ENCODE measurements around the gene ENTPD3.
"Not testable (repeated sequence)": the region's sequence is repeated elsewhere in the genome, so short reads cannot be mapped to it uniquely, and the experiment has no call there.

ENTPD3 gene

GRCh38 chr3:40458473-40458872, 71.5 kb downstream of the ENTPD3 start:
- Histone ChIP-seq H3K4ac (ENCODE audit: low read depth, low read length) (no peak overlapping the region), H3K4me3 (ENCODE audit: low read depth, low read length) (no peak overlapping the region), H2AFZ (ENCODE audit: insufficient read depth, low read length, poor library complexity) (no peak overlapping the region), H3K9me3 (ENCODE audit: insufficient read depth, low read depth, low read length) (no peaks in the 10 kb centered on the region), H3K79me2 (ENCODE audit: control insufficient read depth, insufficient read depth, low read length, poor library complexity) (peaks cover 7% of the 10 kb centered on the region), H4K8ac (ENCODE audit: low read depth, low read length) (no peak overlapping the region), H2BK5ac (ENCODE audit: low read depth, low read length, poor library complexity) (no peak overlapping the region), H3K36me3 (ENCODE audit: control insufficient read depth in 1 of 2, insufficient read depth in 2 of 2, low read length in 2 of 2) (peaks cover 29 to 32% of the 10 kb centered on the region in 2 experiments), H3K18ac (ENCODE audit: low read length) (no peak overlapping the region), H3K23ac (ENCODE audit: low read length) (no peak overlapping the region), H3K4me2 (ENCODE audit: low read length) (no peak overlapping the region), H4K12ac (ENCODE audit: low read depth, low read length) (no peak overlapping the region), H3K79me1 (ENCODE audit: low read length) (peaks cover 4% of the 10 kb centered on the region), H4K91ac (ENCODE audit: low read depth, low read length) (no peak overlapping the region), H3K4me1 (ENCODE audit: control insufficient read depth in 1 of 2, insufficient read depth in 2 of 2, low read length in 2 of 2) (peaks cover 0 to 2% of the 10 kb centered on the region in 2 experiments), H2AK5ac (ENCODE audit: low read length) (no peak overlapping the region), H3K27me3 (ENCODE audit: insufficient read depth, low read length) (no peaks in the 10 kb centered on the region), H2BK120ac (ENCODE audit: insufficient read depth, low read length, poor library complexity) (no peak overlapping the region), H3K14ac (ENCODE audit: low read length) (no peak overlapping the region), H2BK12ac (ENCODE audit: low read length) (no peak overlapping the region), H3K9ac (ENCODE audit: low read length) (no peak overlapping the region), H3K27ac (ENCODE audit: low read depth, low read length) (no peak overlapping the region)
- no CpG with 5 or more reads among the region's 4 CpGs for WGBS (ENCODE audit: extremely low coverage, insufficient coverage, insufficient read length)
- no peak for DNase-seq

DNA sequence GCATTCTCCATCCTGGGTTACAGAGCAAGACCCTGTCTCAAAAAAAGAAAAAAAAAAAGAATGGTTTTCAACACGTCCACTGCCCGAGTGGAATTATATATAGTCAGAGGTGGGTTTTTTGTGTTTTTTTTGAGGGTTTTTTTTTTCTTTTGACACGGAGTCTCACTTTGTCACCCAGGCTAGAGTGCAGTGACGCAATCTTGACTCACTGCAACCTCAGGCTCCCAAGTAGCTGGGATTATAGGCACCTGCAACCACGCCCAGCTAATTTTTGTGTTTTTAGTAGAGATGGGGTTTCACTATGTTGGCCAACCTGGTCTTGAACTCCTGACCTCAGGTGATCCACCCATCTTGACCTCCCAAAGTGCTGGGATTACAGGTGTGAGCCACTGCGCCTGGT, 73.5 kb downstream of the ENTPD3 start:
- WGBS (ENCODE audit: extremely low coverage, insufficient coverage, insufficient read length), result no CpG with 5 or more reads among the region's 6 CpGs
- H3K9ac ChIP-seq (ENCODE audit: low read length); H3K14ac ChIP-seq (ENCODE audit: low read length); H2BK12ac ChIP-seq (ENCODE audit: low read length); H3K27ac ChIP-seq (ENCODE audit: low read depth, low read length); H4K12ac ChIP-seq (ENCODE audit: low read depth, low read length); H2AK5ac ChIP-seq (ENCODE audit: low read length); H3K27me3 ChIP-seq (ENCODE audit: insufficient read depth, low read length); H3K9me3 ChIP-seq (ENCODE audit: insufficient read depth, low read depth, low read length); H3K79me2 ChIP-seq (ENCODE audit: control insufficient read depth, insufficient read depth, low read length, poor library complexity); H2AFZ ChIP-seq (ENCODE audit: insufficient read depth, low read length, poor library complexity); H3K4me3 ChIP-seq (ENCODE audit: low read depth, low read length); H3K18ac ChIP-seq (ENCODE audit: low read length); H3K4me2 ChIP-seq (ENCODE audit: low read length); H3K79me1 ChIP-seq (ENCODE audit: low read length); H2BK5ac ChIP-seq (ENCODE audit: low read depth, low read length, poor library complexity); H3K23ac ChIP-seq (ENCODE audit: low read length); H4K8ac ChIP-seq (ENCODE audit: low read depth, low read length); H3K4me1 ChIP-seq (ENCODE audit: control insufficient read depth in 1 of 2, insufficient read depth in 2 of 2, low read length in 2 of 2); H4K91ac ChIP-seq (ENCODE audit: low read depth, low read length); H3K4ac ChIP-seq (ENCODE audit: low read depth, low read length); H2BK120ac ChIP-seq (ENCODE audit: insufficient read depth, low read length, poor library complexity); DNase-seq: not testable (repeated sequence)
- peaks cover 32 to 36% of the 10 kb centered on the region in 2 experiments for H3K36me3 ChIP-seq (ENCODE audit: control insufficient read depth in 1 of 2, insufficient read depth in 2 of 2, low read length in 2 of 2)

GRCh38 chr3:40461161-40461560, 74.2 kb downstream of the ENTPD3 start:
- Histone ChIP-seq H3K9ac (ENCODE audit: low read length) (no peak overlapping the region), H4K91ac (ENCODE audit: low read depth, low read length) (no peak overlapping the region), H2BK120ac (ENCODE audit: insufficient read depth, low read length, poor library complexity) (no peak overlapping the region), H2AFZ (ENCODE audit: insufficient read depth, low read length, poor library complexity) (no peak overlapping the region), H3K36me3 (ENCODE audit: control insufficient read depth in 1 of 2, insufficient read depth in 2 of 2, low read length in 2 of 2) (peaks cover 32 to 36% of the 10 kb centered on the region in 2 experiments), H3K4me1 (ENCODE audit: control insufficient read depth in 1 of 2, insufficient read depth in 2 of 2, low read length in 2 of 2) (peaks cover 0 to 2% of the 10 kb centered on the region in 2 experiments), H3K4me2 (ENCODE audit: low read length) (no peak overlapping the region), H2AK5ac (ENCODE audit: low read length) (no peak overlapping the region), H3K27ac (ENCODE audit: low read depth, low read length) (no peak overlapping the region), H4K12ac (ENCODE audit: low read depth, low read length) (no peak overlapping the region), H3K18ac (ENCODE audit: low read length) (no peak overlapping the region), H2BK5ac (ENCODE audit: low read depth, low read length, poor library complexity) (no peak overlapping the region), H3K23ac (ENCODE audit: low read length) (no peak overlapping the region), H3K4me3 (ENCODE audit: low read depth, low read length) (no peak overlapping the region), H3K4ac (ENCODE audit: low read depth, low read length) (no peak overlapping the region), H4K8ac (ENCODE audit: low read depth, low read length) (no peak overlapping the region), H3K79me1 (ENCODE audit: low read length) (peaks cover 4% of the 10 kb centered on the region), H2BK12ac (ENCODE audit: low read length) (no peak overlapping the region), H3K9me3 (ENCODE audit: insufficient read depth, low read depth, low read length) (no peaks in the 10 kb centered on the region), H3K79me2 (ENCODE audit: control insufficient read depth, insufficient read depth, low read length, poor library complexity) (peaks cover 7% of the 10 kb centered on the region), H3K14ac (ENCODE audit: low read length) (no peak overlapping the region), H3K27me3 (ENCODE audit: insufficient read depth, low read length) (no peaks in the 10 kb centered on the region)
- no CpG with 5 or more reads among the region's 3 CpGs for WGBS (ENCODE audit: extremely low coverage, insufficient coverage, insufficient read length)
- DNase-seq, result no peak

- not testable (repeated sequence) for H3K27me3 ChIP-seq (ENCODE audit: insufficient read depth, low read length); H3K14ac ChIP-seq (ENCODE audit: low read length); H2BK12ac ChIP-seq (ENCODE audit: low read length); H2BK5ac ChIP-seq (ENCODE audit: low read depth, low read length, poor library complexity); H3K4me3 ChIP-seq (ENCODE audit: low read depth, low read length); H4K91ac ChIP-seq (ENCODE audit: low read depth, low read length); H2AK5ac ChIP-seq (ENCODE audit: low read length); H3K79me2 ChIP-seq (ENCODE audit: control insufficient read depth, insufficient read depth, low read length, poor library complexity); H3K9ac ChIP-seq (ENCODE audit: low read length); H3K18ac ChIP-seq (ENCODE audit: low read length); H3K4ac ChIP-seq (ENCODE audit: low read depth, low read length); H4K12ac ChIP-seq (ENCODE audit: low read depth, low read length); H3K23ac ChIP-seq (ENCODE audit: low read length); DNase-seq; H3K4me2 ChIP-seq (ENCODE audit: low read length); H3K4me1 ChIP-seq (ENCODE audit: control insufficient read depth in 1 of 2, insufficient read depth in 2 of 2, low read length in 2 of 2); H2AFZ ChIP-seq (ENCODE audit: insufficient read depth, low read length, poor library complexity); H3K9me3 ChIP-seq (ENCODE audit: insufficient read depth, low read depth, low read length); H2BK120ac ChIP-seq (ENCODE audit: insufficient read depth, low read length, poor library complexity); H4K8ac ChIP-seq (ENCODE audit: low read depth, low read length); H3K79me1 ChIP-seq (ENCODE audit: low read length); H3K27ac ChIP-seq (ENCODE audit: low read depth, low read length)
- H3K36me3 ChIP-seq (ENCODE audit: control insufficient read depth in 1 of 2, insufficient read depth in 2 of 2, low read length in 2 of 2), result peaks cover 32 to 36% of the 10 kb centered on the region in 2 experiments
- WGBS (ENCODE audit: extremely low coverage, insufficient coverage, insufficient read length), result no CpG with 5 or more reads among the region's 7 CpGs
These were observed 75.9 kb downstream of the ENTPD3 start for GRCh38 chr3:40462838-40463237.
